WTC11 (cell line): Measurements from ENCODE around the gene SOCS4. TPM values are rescaled to one million over a fixed set of nuclear protein-coding genes. Genes with fewer than 3 reads are reported as not detected.

Source experiments
- ATAC-seq: fragments of 200-7000 bp; cut with Tn5 transposase; 2 replicates; pipeline ENCODE4 v1.10.0; 2021; ENCODE audit warnings: mild to moderate bottlenecking, moderate library complexity
- CTCF ChIA-PET: fragments of 300-600 bp; sonication (Branson Sonifier 250); formaldehyde crosslinking; loops from one replicate; lab custom pipeline; 2021; ENCODE audit warnings: antibody characterized with exemption; lab: Charles Lee
- POLR2A ChIA-PET: fragments of 350-600 bp; sonication (Branson Sonifier 250); formaldehyde crosslinking; loops from one replicate; lab custom pipeline; 2021; ENCODE audit warnings: antibody characterized with exemption; lab: Charles Lee
- DNase-seq: peaks from one replicate; pipeline ENCODE4 v3.0.0; 2021; ENCODE audit warnings: low spot score
- H3K27ac Mint-ChIP-seq: 2 replicates; pipeline ENCODE4 v1.8.0; 2021; ENCODE audit warnings: mixed read lengths
- H3K27me3 Mint-ChIP-seq: 2 replicates; pipeline ENCODE4 v1.8.0; 2021; ENCODE audit warnings: low read depth, mild to moderate bottlenecking, moderate library complexity, mixed read lengths
- H3K36me3 Mint-ChIP-seq: 2 replicates; pipeline ENCODE4 v1.8.0; 2021; ENCODE audit warnings: mixed read lengths
- H3K4me1 Mint-ChIP-seq: 2 replicates; pipeline ENCODE4 v1.8.0; 2022; ENCODE audit warnings: mixed read lengths
- H3K4me3 Mint-ChIP-seq: 2 replicates; pipeline ENCODE4 v1.8.0; 2021; ENCODE audit warnings: mild to moderate bottlenecking, moderate library complexity, mixed read lengths
- H3K9me3 Mint-ChIP-seq: 2 replicates; pipeline ENCODE4 v1.8.0; 2021; ENCODE audit warnings: mixed read lengths
- ATF6 ChIP-seq: sonication (generic); formaldehyde crosslinking; IDR thresholded peaks from 2 replicates; pipeline ENCODE4 v1.8.1; 2023; ENCODE audit warnings: mild to moderate bottlenecking, missing genetic modification reagents
- E2F4 ChIP-seq: sonication (generic); formaldehyde crosslinking; IDR thresholded peaks from 2 replicates; pipeline ENCODE4 v1.8.1; 2022; ENCODE audit warnings: low read depth, mild to moderate bottlenecking, moderate library complexity, missing genetic modification reagents, borderline replicate concordance
- GRHL2 ChIP-seq: fragments of 250-450 bp; sonication (Bioruptor Pico); IDR thresholded peaks from 2 replicates; pipeline ENCODE4 v1.8.0; 2022; ENCODE audit warnings: mild to moderate bottlenecking, moderate library complexity; ENCODE audit not compliant: insufficient replicate concordance, severe bottlenecking
- MAX ChIP-seq: sonication (generic); formaldehyde crosslinking; IDR thresholded peaks from 2 replicates; pipeline ENCODE4 v1.8.0; 2022; ENCODE audit warnings: mild to moderate bottlenecking, missing genetic modification reagents
- MLX ChIP-seq: sonication (generic); formaldehyde crosslinking; IDR thresholded peaks from 2 replicates; pipeline ENCODE4 v1.8.1; 2023; ENCODE audit warnings: mild to moderate bottlenecking, missing genetic modification reagents, moderate library complexity
- PREB ChIP-seq: sonication (generic); formaldehyde crosslinking; IDR thresholded peaks from 2 replicates; pipeline ENCODE4 v1.8.1; 2022; ENCODE audit warnings: mild to moderate bottlenecking, missing genetic modification reagents, moderate library complexity, borderline replicate concordance
- RELA ChIP-seq: sonication (generic); formaldehyde crosslinking; IDR thresholded peaks from 2 replicates; pipeline ENCODE4 v1.8.1; 2022; ENCODE audit warnings: missing genetic modification reagents, mild to moderate bottlenecking, borderline replicate concordance
- SP1 ChIP-seq: sonication (generic); formaldehyde crosslinking; conservative IDR thresholded peaks from 2 replicates; pipeline ENCODE4 v1.8.1; 2022; ENCODE audit warnings: missing genetic modification reagents
- TCF7 ChIP-seq: sonication (generic); formaldehyde crosslinking; IDR thresholded peaks from 2 replicates; pipeline ENCODE4 v1.8.0; 2022; ENCODE audit warnings: mild to moderate bottlenecking, low read depth, missing genetic modification reagents, moderate library complexity
- TEAD1 ChIP-seq: sonication (generic); formaldehyde crosslinking; IDR thresholded peaks from 2 replicates; pipeline ENCODE4 v1.8.0; 2022; ENCODE audit warnings: mild to moderate bottlenecking, missing genetic modification reagents
- USF1 ChIP-seq: sonication (generic); formaldehyde crosslinking; IDR thresholded peaks from 2 replicates; pipeline ENCODE4 v1.8.0; 2022; ENCODE audit warnings: mild to moderate bottlenecking, missing genetic modification reagents
- ZBTB43 ChIP-seq: sonication (generic); formaldehyde crosslinking; IDR thresholded peaks from 2 replicates; pipeline ENCODE4 v1.8.1; 2023; ENCODE audit warnings: mild to moderate bottlenecking, missing genetic modification reagents
- ZNF219 ChIP-seq: sonication (generic); formaldehyde crosslinking; IDR thresholded peaks from 2 replicates; pipeline ENCODE4 v1.8.0; 2023; ENCODE audit warnings: missing genetic modification reagents, mild to moderate bottlenecking, borderline replicate concordance
- ZNF416 ChIP-seq: fragments of 250-450 bp; sonication (Bioruptor Pico); IDR thresholded peaks from 2 replicates; pipeline ENCODE4 v1.9.0; 2021; ENCODE audit warnings: mild to moderate bottlenecking, inconsistent platforms
- ZNF425 ChIP-seq: fragments of 250-450 bp; sonication (Bioruptor Pico); conservative IDR thresholded peaks from 2 replicates; pipeline ENCODE4 v1.9.0; 2021; ENCODE audit warnings: mild to moderate bottlenecking
- total RNA-seq: library from RNA; stranded (reverse); gene quantifications from 3 replicates; pipeline ENCODE4 v1.2.3, GENCODE V29; 2021

SOCS4 gene
- total RNA-seq, 1 experiment from 2014 or later, result 21.3 TPM

GRCh38 chr14:55066223-55066622 lies 39.2 kb downstream of the SOCS4 start:
- Mint-ChIP-seq H3K4me1 (no peaks in the 10 kb centered on the region), H3K9me3 (no peaks in the 10 kb centered on the region), H3K27ac (no peak overlapping the region), H3K27me3 (no peaks in the 10 kb centered on the region), H3K4me3 (no peak overlapping the region), H3K36me3 (peaks cover 43% of the 10 kb centered on the region)
- ChIA-PET CTCF (interaction anchor here (0.7 to 2.0 kb wide), 2 partner anchors 15 to 72 kb away, joined by 3 to 11 read pairs; partner anchors contain the start of gene MAPK1IP1L), POLR2A (interaction anchor here (1.0 kb wide), 1 partner anchor 15 kb away, joined by 3 read pairs; the partner anchor contains the start of gene MAPK1IP1L)
- ATAC-seq, result no peak
- no peak for DNase-seq
- no peak for TF ChIP-seq E2F4 (CRISPR knock-in tag)
- no peak for TF ChIP-seq ZBTB43 (CRISPR knock-in tag)
- no peak for TF ChIP-seq MAX (CRISPR knock-in tag)
- TF ChIP-seq ZNF416 (CRISPR knock-in tag), result no peak
- TF ChIP-seq USF1 (CRISPR knock-in tag), result no peak
- TF ChIP-seq TCF7 (CRISPR knock-in tag), result no peak
- no peak for TF ChIP-seq ZNF219 (CRISPR knock-in tag)
- no peak for TF ChIP-seq SP1 (CRISPR knock-in tag)
- TF ChIP-seq TEAD1, result no peak
- no peak for TF ChIP-seq PREB (CRISPR knock-in tag)
- no peak for TF ChIP-seq RELA (CRISPR knock-in tag)
- no peak for TF ChIP-seq GRHL2 (CRISPR knock-in tag)
- TF ChIP-seq ATF6, result no peak
- TF ChIP-seq ZNF425, result no peak
- TF ChIP-seq MLX (CRISPR knock-in tag), result no peak
